Cardiac muscle cell (in vitro differentiated cells and primary cell): ENCODE data around the gene ABHD17C. TPM values are rescaled to one million over a fixed set of nuclear protein-coding genes. Genes with fewer than 3 reads are reported as not detected.

Experiments
- DNase-seq, 2 donors: peaks; one replicate each; pipeline versions ENCODE4 v3.0.0 to v3.0.0-alpha.2; 2010 to 2017; ENCODE audit warnings: low read depth in 1 of 2, low spot score in 1 of 2
- H3K27ac ChIP-seq: fragments of 200-600 bp; sonication (generic); 2 replicates; pipeline ENCODE4 v1.5.1; 2016
- H3K27me3 ChIP-seq: fragments of 200-600 bp; sonication (generic); 2 replicates; pipeline ENCODE4 v1.6.0; 2016; ENCODE audit warnings: control low read depth
- H3K36me3 ChIP-seq: fragments of 200-600 bp; sonication (generic); 2 replicates; pipeline ENCODE4 v1.5.1; 2016; ENCODE audit warnings: control low read depth
- H3K4me1 ChIP-seq: fragments of 200-600 bp; sonication (generic); 2 replicates; pipeline ENCODE4 v1.8.1; 2017; ENCODE audit warnings: low read depth, mild to moderate bottlenecking, mixed run types
- H3K4me3 ChIP-seq: fragments of 200-600 bp; sonication (generic); 2 replicates; pipeline ENCODE4 v1.5.1; 2016; ENCODE audit warnings: mild to moderate bottlenecking
- H3K9me3 ChIP-seq: fragments of 200-600 bp; sonication (generic); 2 replicates; pipeline ENCODE4 v1.5.1; 2017; ENCODE audit warnings: low read depth, mild to moderate bottlenecking, control low read depth
- polyA plus RNA-seq: library from polyadenylated mRNA; unstranded; fragments of >200 nt; fragmentation: Nextera tagmentation; extraction: Ambion mirVana; gene quantifications from 2 replicates; pipeline ENCODE4 v1.2.1, GENCODE V29; 2016
- total RNA-seq: library from RNA; depleted of rRNA; stranded (reverse); fragments of >200 nt; gene quantifications from 2 replicates; pipeline ENCODE4 v1.2.3, GENCODE V29; 2016
- TF ChIP-seq, protein P1 (sequence below): IDR thresholded peaks from 2 replicates; pipeline ENCODE4 v1.5.1; 2012; ENCODE audit warnings: low read depth, mild to moderate bottlenecking, low read length

The ABHD17C gene
- total and polyA plus RNA-seq, 2 experiments from 2014 or later = 1.7 to 6.0 TPM

DNA sequence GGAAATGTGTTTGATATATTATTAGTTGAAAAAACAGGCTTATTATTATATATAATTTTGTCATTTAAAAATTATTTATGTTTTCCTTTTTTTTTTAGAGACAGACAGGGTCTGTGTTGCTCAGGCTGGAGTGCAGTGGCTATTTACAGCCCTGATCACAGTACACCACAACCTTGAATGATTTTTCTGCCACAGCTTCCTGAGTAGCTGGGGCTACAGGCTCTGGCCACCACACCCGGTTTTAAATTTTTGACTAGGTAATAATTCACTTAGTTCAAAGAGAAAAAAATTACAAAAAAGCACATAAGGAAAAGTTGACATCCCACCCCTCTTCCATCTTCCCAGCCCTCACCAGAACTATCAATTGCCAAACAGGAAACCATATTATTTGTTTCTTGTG, 79.4 kb downstream of the ABHD17C start:
- no peak overlapping the region for H3K27ac ChIP-seq
- TF ChIP-seq, protein P1, sequence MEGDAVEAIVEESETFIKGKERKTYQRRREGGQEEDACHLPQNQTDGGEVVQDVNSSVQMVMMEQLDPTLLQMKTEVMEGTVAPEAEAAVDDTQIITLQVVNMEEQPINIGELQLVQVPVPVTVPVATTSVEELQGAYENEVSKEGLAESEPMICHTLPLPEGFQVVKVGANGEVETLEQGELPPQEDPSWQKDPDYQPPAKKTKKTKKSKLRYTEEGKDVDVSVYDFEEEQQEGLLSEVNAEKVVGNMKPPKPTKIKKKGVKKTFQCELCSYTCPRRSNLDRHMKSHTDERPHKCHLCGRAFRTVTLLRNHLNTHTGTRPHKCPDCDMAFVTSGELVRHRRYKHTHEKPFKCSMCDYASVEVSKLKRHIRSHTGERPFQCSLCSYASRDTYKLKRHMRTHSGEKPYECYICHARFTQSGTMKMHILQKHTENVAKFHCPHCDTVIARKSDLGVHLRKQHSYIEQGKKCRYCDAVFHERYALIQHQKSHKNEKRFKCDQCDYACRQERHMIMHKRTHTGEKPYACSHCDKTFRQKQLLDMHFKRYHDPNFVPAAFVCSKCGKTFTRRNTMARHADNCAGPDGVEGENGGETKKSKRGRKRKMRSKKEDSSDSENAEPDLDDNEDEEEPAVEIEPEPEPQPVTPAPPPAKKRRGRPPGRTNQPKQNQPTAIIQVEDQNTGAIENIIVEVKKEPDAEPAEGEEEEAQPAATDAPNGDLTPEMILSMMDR = no peak
- H3K27me3 ChIP-seq = peaks cover 31% of the 10 kb centered on the region
- H3K36me3 ChIP-seq = no peaks in the 10 kb centered on the region
- no peak overlapping the region for H3K4me3 ChIP-seq
- H3K4me1 ChIP-seq = no peaks in the 10 kb centered on the region
- DNase-seq = no peak
- no peaks in the 10 kb centered on the region for H3K9me3 ChIP-seq

DNA sequence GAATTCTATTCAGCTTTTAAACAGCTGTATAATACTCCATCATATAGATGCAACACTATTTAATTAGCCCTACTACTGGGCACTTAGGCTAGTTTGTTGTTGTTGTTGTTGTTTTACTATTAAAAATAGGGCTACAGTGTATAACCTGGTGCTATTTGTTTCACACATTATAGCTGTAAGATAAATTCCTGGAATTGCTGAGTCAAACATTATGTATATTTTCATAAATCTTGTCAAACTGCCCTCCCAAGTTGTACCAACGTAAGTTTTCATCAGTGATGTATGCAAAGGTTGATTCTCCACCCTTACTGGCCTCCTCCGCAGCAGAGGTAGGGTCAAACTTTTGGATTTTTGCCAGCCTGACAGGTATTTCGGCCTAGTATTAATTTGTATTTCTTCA, 80.2 kb downstream of the ABHD17C start:
- no peak for DNase-seq
- TF ChIP-seq, protein P1 = no peak
- H3K9me3 ChIP-seq = no peaks in the 10 kb centered on the region
- H3K27me3 ChIP-seq = peaks cover 39% of the 10 kb centered on the region
- peaks cover 3% of the 10 kb centered on the region for H3K4me1 ChIP-seq
- no peaks in the 10 kb centered on the region for H3K36me3 ChIP-seq
- no peak overlapping the region for H3K4me3 ChIP-seq
- no peak overlapping the region for H3K27ac ChIP-seq

DNA sequence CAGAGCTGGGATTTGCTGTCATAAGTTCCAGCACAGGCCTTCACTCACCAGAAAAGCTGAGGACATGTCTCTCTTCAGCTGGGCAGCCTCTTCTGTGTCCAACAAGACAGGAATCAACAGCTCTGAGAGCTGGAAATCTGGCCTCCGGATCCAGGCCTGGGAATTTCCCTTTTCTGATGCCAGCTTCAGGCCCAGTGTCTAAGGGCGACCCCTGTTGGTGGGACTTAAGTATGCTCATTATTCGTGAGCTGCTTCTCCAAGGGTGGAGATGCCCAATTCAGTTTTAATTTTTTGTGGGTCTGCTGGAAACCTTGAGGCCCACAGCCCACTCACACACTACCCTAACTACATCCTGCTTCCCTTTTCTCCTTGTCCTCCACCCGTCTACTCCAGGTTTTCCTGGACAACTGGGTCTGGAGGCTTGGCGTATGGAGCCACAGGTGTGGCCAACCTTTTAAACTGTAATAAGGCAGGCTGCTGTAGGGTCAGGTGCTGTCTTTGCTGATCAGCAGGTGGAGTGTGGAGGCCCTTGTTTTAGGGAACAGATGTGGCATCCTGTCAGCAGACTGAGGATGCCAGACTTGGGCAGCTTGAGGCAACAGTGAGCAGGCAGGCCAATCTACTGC, 81.4 kb downstream of the ABHD17C start:
- peak; percentile 86 to 87 for DNase-seq
- Histone ChIP-seq H3K4me1 (peaks cover 5% of the 10 kb centered on the region), H3K27me3 (peaks cover 50% of the 10 kb centered on the region), H3K36me3 (no peaks in the 10 kb centered on the region), H3K27ac (no peak overlapping the region), H3K4me3 (no peak overlapping the region), H3K9me3 (no peaks in the 10 kb centered on the region)
- TF ChIP-seq, protein P1 = peak; percentile 72

DNA sequence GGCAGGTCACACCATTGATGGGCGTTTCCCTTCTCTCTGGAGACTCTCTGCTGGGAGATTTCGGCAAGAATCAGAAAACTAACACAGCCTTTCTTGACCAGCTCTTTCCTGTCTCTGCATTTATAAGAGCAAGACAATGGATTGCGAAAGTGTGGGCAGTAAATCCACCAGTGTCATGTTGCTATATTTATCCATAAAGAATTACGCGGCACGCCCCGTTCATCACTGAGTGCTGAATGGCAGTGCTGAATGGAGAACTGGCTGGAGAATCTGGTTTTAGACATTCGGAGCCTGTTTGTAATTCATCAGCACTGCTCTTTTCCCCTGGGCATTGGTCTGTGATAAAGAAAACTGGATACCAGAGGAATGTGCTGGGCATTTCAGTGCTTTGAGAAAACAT, 82.0 kb downstream of the ABHD17C start:
- Histone ChIP-seq H3K36me3 (no peaks in the 10 kb centered on the region), H3K27me3 (peaks cover 55% of the 10 kb centered on the region), H3K4me1 (peaks cover 5% of the 10 kb centered on the region), H3K27ac (no peak overlapping the region), H3K4me3 (no peak overlapping the region), H3K9me3 (no peaks in the 10 kb centered on the region)
- TF ChIP-seq, protein P1 = no peak
- DNase-seq = peak in 1 of 2 donors; percentile 95

DNA sequence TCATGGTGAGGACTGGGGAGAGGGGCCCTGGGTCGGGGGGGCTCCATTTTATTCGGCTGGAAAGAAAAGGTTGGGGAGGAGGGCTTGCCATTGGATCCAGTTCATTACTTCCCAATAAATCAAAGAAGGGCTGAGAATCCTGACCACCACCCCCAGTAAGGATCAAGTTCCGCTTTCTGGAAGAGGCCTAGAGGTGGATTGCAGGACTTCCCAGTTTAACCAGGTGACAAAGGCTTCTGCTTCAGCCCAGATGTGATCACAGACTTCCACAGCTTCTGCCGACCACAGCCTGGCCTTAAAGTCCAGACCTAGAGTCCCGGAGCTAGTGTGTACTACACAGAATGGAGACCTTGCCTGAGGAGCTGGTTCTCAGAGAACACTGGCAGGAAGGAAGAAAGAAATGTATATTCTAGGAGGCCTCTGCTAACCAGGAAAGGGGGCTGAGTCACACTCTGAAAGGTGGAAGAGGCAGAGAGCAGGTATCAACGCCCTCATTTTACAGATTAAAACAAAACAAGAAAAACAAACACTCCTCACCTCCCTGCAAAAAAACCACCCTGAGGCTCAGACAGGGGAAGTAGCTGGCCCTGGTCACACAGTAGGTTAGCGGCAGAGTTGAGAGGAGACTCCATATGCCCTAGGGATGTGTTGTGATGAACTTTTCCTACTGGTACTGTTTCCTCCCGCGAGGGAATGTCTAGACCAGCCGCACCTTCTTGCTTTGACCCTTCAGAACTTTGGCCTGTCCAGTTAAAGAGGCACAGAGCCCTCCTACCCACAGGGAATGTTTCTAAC, 82.9 kb downstream of the ABHD17C start:
- TF ChIP-seq, protein P1 = no peak
- Histone ChIP-seq H3K4me3 (no peak overlapping the region), H3K4me1 (peaks cover 5% of the 10 kb centered on the region), H3K36me3 (no peaks in the 10 kb centered on the region), H3K27ac (no peak overlapping the region), H3K27me3 (peaks cover 55% of the 10 kb centered on the region), H3K9me3 (no peaks in the 10 kb centered on the region)
- DNase-seq = no peak
